Loucy (cell line): ENCODE results near the gene PDE9A.

ENCODE experiments used
- H2AFZ ChIP-seq: fragments of 200-600 bp; sonication (generic); 2 replicates; pipeline ENCODE4 v1.6.0; 2016; ENCODE audit warnings: antibody characterized with exemption, mild to moderate bottlenecking, low read length, moderate library complexity
- H3F3A ChIP-seq: fragments of 200-600 bp; 2 replicates; pipeline ENCODE4 v1.6.0; 2016; ENCODE audit warnings: antibody characterized with exemption, low read depth, mild to moderate bottlenecking
- H3K27me3 ChIP-seq: fragments of 200-600 bp; sonication (generic); 2 replicates; pipeline ENCODE4 v1.6.1; 2014; ENCODE audit warnings: low read length, mild to moderate bottlenecking; ENCODE audit not compliant: insufficient read depth, poor library complexity, severe bottlenecking
- H3K36me3 ChIP-seq: fragments of 200-600 bp; sonication (generic); 2 replicates; pipeline ENCODE4 v1.6.1; 2016; ENCODE audit warnings: low read length; ENCODE audit not compliant: insufficient read depth
- H3K4me1 ChIP-seq: fragments of 200-600 bp; sonication (generic); 2 replicates; pipeline ENCODE4 v1.5.1; 2014; ENCODE audit warnings: low read length, mild to moderate bottlenecking; ENCODE audit not compliant: insufficient read depth, poor library complexity, severe bottlenecking
- H3K4me2 ChIP-seq: fragments of 200-600 bp; sonication (generic); 2 replicates; pipeline ENCODE4 v1.6.0; 2014; ENCODE audit warnings: antibody characterized with exemption, low read length, low read depth, mild to moderate bottlenecking; ENCODE audit not compliant: poor library complexity, severe bottlenecking
- H3K4me3 ChIP-seq: fragments of 200-600 bp; sonication (generic); 2 replicates; pipeline ENCODE4 v1.5.1; 2014; ENCODE audit warnings: low read length, mild to moderate bottlenecking, mixed read lengths; ENCODE audit not compliant: poor library complexity, severe bottlenecking
- H3K79me2 ChIP-seq: fragments of 200-600 bp; sonication (generic); 2 replicates; pipeline ENCODE4 v1.6.1; 2014; ENCODE audit warnings: low read length; ENCODE audit not compliant: insufficient read depth
- H3K9ac ChIP-seq: fragments of 200-600 bp; sonication (generic); 2 replicates; pipeline ENCODE4 v1.6.0; 2014; ENCODE audit warnings: mild to moderate bottlenecking, low read depth, low read length, moderate library complexity; ENCODE audit not compliant: poor library complexity, severe bottlenecking
- H3K9me2 ChIP-seq: fragments of 200-600 bp; sonication (generic); replicated peaks from 2 replicates; pipeline ENCODE4 v1.6.1; 2016; ENCODE audit warnings: low read depth, low read length, mixed read lengths
- H3K9me3 ChIP-seq: fragments of 200-600 bp; sonication (generic); 2 replicates; pipeline ENCODE4 v1.6.1; 2014; ENCODE audit warnings: mild to moderate bottlenecking, antibody characterized with exemption, low read length, low read depth; ENCODE audit not compliant: insufficient read depth
- H4K20me1 ChIP-seq: fragments of 200-600 bp; sonication (generic); 2 replicates; pipeline ENCODE4 v1.6.0; 2014; ENCODE audit warnings: antibody characterized with exemption, low read length, mild to moderate bottlenecking; ENCODE audit not compliant: insufficient read depth, poor library complexity, severe bottlenecking
- EZH2phosphoT487 ChIP-seq: fragments of 200-600 bp; IDR thresholded peaks from 2 replicates; pipeline ENCODE4 v1.6.1; 2018; ENCODE audit warnings: antibody characterized with exemption, mild to moderate bottlenecking, moderate library complexity, borderline replicate concordance
- TF ChIP-seq, protein P1 (sequence below): fragments of 200-600 bp; sonication (generic); conservative IDR thresholded peaks from 2 replicates; pipeline ENCODE4 v1.5.1; 2014; ENCODE audit warnings: mild to moderate bottlenecking, antibody characterized with exemption, low read length

The PDE9A gene

GRCh38 chr21:42645211-42646075 is 8.0 kb upstream of the PDE9A start:
- Histone ChIP-seq H2AFZ (no peak overlapping the region), H3K4me1 (no peaks in the 10 kb centered on the region)
- no peak for TF ChIP-seq EZH2phosphoT487

DNA sequence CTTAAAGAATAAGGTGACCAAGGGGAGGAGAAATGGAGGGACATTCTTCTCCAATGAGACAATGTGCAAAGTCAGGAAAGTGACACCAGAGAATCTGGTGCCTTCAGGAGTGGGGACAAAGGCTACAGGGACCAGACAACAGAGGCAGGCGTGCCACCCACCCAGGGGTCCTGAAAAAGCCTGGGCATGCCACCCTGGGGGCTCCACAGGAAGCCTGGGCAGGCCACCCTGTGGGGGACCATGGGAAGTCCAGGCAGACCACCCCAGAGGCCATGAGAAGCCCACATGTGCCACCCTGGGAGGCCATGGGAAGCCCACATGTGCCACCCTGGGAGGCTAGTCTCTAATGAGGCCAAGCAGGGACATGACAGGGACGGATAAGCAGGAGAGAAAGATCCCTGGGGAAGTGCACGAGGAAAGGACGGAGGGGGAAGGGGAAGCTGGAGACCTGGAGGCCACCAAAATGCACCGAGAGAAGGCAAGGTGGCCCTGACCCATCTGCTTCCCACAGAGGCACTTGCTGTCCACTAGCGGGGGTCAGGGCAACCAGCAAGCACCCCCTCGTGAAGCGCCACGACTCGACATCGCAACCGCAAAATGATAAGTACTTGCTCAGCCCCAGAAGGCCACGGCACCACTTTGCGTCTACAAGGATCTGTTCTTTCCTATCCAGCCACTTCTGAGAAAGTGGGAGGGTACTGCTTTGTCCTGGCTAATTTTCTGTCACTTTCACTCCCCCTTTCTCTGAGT is 7.2 kb upstream of the PDE9A start:
- H3K36me3 ChIP-seq: no peaks in the 10 kb centered on the region
- H3K9ac ChIP-seq: no peak overlapping the region
- H3K27me3 ChIP-seq: no peaks in the 10 kb centered on the region
- H3K4me3 ChIP-seq: no peak overlapping the region
- no peaks in the 10 kb centered on the region for H4K20me1 ChIP-seq
- H3F3A ChIP-seq: peaks cover 2% of the 10 kb centered on the region; the same call in 1 of the 2 replicates
- no peak overlapping the region for H2AFZ ChIP-seq
- TF ChIP-seq, protein P1, sequence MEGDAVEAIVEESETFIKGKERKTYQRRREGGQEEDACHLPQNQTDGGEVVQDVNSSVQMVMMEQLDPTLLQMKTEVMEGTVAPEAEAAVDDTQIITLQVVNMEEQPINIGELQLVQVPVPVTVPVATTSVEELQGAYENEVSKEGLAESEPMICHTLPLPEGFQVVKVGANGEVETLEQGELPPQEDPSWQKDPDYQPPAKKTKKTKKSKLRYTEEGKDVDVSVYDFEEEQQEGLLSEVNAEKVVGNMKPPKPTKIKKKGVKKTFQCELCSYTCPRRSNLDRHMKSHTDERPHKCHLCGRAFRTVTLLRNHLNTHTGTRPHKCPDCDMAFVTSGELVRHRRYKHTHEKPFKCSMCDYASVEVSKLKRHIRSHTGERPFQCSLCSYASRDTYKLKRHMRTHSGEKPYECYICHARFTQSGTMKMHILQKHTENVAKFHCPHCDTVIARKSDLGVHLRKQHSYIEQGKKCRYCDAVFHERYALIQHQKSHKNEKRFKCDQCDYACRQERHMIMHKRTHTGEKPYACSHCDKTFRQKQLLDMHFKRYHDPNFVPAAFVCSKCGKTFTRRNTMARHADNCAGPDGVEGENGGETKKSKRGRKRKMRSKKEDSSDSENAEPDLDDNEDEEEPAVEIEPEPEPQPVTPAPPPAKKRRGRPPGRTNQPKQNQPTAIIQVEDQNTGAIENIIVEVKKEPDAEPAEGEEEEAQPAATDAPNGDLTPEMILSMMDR: no peak
- no peak for TF ChIP-seq EZH2phosphoT487
- no peaks in the 10 kb centered on the region for H3K79me2 ChIP-seq
- H3K4me1 ChIP-seq: no peaks in the 10 kb centered on the region
- H3K4me2 ChIP-seq: no peak overlapping the region
- no peaks in the 10 kb centered on the region for H3K9me2 ChIP-seq
- H3K9me3 ChIP-seq: no peaks in the 10 kb centered on the region

More at GRCh38 chr21:42645211-42646075, 8.0 kb upstream of the PDE9A start:
- Histone ChIP-seq H3K36me3 (no peaks in the 10 kb centered on the region), H3K9me3 (no peaks in the 10 kb centered on the region), H3K4me2 (no peak overlapping the region), H3F3A (peaks cover 2% of the 10 kb centered on the region; the same call in 1 of the 2 replicates), H3K9me2 (no peaks in the 10 kb centered on the region), H4K20me1 (no peaks in the 10 kb centered on the region), H3K79me2 (no peaks in the 10 kb centered on the region), H3K9ac (no peak overlapping the region), H3K27me3 (no peaks in the 10 kb centered on the region), H3K4me3 (no peak overlapping the region)

- Histone ChIP-seq H3K9me3 (no peaks in the 10 kb centered on the region), H3K36me3 (no peaks in the 10 kb centered on the region), H2AFZ (no peak overlapping the region), H3K4me3 (no peak overlapping the region), H3K4me1 (no peaks in the 10 kb centered on the region), H3K4me2 (no peak overlapping the region), H3F3A (peaks cover 2% of the 10 kb centered on the region; the same call in 1 of the 2 replicates), H4K20me1 (no peaks in the 10 kb centered on the region), H3K79me2 (no peaks in the 10 kb centered on the region), H3K9ac (no peak overlapping the region), H3K9me2 (no peaks in the 10 kb centered on the region), H3K27me3 (no peaks in the 10 kb centered on the region)
- no peak for TF ChIP-seq EZH2phosphoT487
- TF ChIP-seq, protein P1: no peak
Observed at GRCh38 chr21:42646836-42647235, 6.6 kb upstream of the PDE9A start.
